SK-N-MC (cell line): ENCODE measurements around the gene MOCOS.

Experiments used
- EZH2 ChIP-seq: fragments of 200-600 bp; sonication (generic); IDR thresholded peaks from one replicate; pipeline ENCODE4 v1.6.1; 2017; ENCODE audit warnings: antibody characterized with exemption
- FOXP2 ChIP-seq: optimal IDR thresholded peaks from 2 replicates; pipeline ENCODE3; 2011; ENCODE audit warnings: mild to moderate bottlenecking, moderate library complexity; ENCODE audit not compliant: insufficient read depth; ENCODE audit errors: extremely low read length, control extremely low read depth
- POLR2AphosphoS5 ChIP-seq: IDR thresholded peaks from 2 replicates; pipeline ENCODE4 v1.6.1; 2012; ENCODE audit warnings: mild to moderate bottlenecking, low read depth, low read length, borderline replicate concordance

GRCh38 chr18:36275561-36275960 lies 88.3 kb downstream of the MOCOS start:
- TF ChIP-seq EZH2 (no peak), POLR2AphosphoS5 (no peak), FOXP2 (no peak)
